ENCODE measurements around the gene ANKH.
A peak's percentile ranks its signal among the peaks of the same experiment; 100 is the strongest.
"Not testable (repeated sequence)": the region's sequence is repeated elsewhere in the genome, so short reads cannot be mapped to it uniquely, and the experiment has no call there.

Gene ANKH

DNA sequence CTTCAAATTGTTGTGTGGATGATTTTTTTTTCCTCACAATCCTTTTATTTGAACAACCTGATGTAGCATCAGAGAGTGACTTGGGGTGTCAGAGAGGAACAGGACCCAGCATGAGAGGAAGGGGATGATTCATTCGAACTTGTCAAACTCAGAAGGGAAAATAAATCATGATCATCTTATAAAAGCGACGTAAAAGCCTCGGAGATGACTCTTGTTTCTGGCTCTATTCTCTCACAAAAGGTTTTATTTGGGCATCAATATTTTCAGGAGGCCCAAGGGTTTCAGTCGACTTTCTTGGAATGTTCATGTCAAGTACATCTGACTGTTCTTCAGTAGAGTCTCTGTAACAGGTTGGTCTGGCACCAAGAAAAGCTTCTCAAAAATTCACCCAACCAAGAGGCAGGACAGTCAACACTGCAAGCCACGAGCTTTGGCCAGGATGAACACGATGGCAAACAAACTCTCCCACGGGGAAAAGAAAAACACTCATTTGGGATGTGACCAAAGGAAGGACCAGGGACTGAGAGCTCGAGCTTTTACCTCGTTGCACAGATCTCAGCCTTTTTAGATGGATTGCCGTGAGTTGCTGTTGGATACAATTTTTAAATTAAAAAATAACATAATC lies 55.1 kb downstream of the ANKH start:
- CTCF ChIA-PET: no interaction called here

DNA sequence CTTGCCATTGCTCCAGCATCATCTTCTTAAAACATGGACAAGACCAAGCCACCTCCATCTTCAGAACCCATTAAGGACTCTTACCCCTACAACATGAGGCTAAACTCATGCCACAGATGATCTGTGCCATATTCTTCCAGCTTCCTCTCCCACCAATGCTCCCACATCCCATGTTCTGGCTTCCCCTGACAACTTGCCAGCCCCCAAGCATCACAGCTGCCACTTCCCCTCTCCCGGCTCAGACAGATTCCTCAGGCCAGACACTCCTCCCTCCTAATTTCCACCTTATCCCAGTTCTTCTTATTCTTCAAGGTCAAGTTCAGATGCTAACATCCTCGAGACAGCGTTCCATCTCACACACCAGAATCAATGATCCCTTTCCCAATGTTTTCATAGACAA lies 57.8 kb downstream of the ANKH start:
- no peaks in the 10 kb centered on the region for H3K9me3 Mint-ChIP-seq
- H3K36me3 Mint-ChIP-seq: peaks cover 14% of the 10 kb centered on the region
- H3K4me3 Mint-ChIP-seq: no peak overlapping the region
- no peak overlapping the region for H3K27ac Mint-ChIP-seq
- H3K27me3 Mint-ChIP-seq: no peaks in the 10 kb centered on the region
- CTCF ChIA-PET: interaction anchor here (0.6 to 1.0 kb wide), 2 partner anchors 85 to 207 kb away, joined by 3 read pairs; no protein-coding TSS in a partner anchor
- H3K4me1 Mint-ChIP-seq: peaks cover 50% of the 10 kb centered on the region
- no peak for DNase-seq

More for the DNA sequence above, 55.1 kb downstream of the ANKH start:
- Mint-ChIP-seq H3K4me1 (peaks cover 32% of the 10 kb centered on the region), H3K9me3 (no peaks in the 10 kb centered on the region), H3K27ac (no peak overlapping the region), H3K27me3 (no peaks in the 10 kb centered on the region), H3K4me3 (no peak overlapping the region), H3K36me3 (peaks cover 14% of the 10 kb centered on the region)
- DNase-seq: no peak

DNA sequence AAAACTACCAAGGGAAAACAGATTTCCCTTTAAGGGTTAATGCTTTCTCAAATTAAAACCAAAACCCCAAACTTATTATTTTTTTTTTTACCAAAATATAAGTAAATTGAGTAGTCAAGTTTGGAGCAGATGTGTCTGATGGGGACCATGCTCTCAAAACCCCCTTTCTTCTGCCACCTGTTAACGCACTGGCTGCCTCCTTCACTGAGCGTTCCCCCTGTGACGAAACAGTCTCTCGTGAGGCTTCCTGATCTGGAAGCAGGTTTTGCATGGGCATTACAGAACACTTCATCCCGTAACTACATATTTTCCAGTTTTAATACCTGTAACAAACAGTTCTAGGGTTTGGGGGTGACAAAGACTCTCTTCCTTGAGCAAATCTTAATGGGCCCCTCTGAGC lies 59.4 kb downstream of the ANKH start:
- no peak for DNase-seq
- Mint-ChIP-seq H3K4me3 (no peak overlapping the region), H3K9me3 (no peaks in the 10 kb centered on the region), H3K27me3 (no peaks in the 10 kb centered on the region), H3K4me1 (peaks cover 49% of the 10 kb centered on the region), H3K36me3 (peaks cover 14% of the 10 kb centered on the region), H3K27ac (no peak overlapping the region)
- CTCF ChIA-PET: no interaction called here

DNA sequence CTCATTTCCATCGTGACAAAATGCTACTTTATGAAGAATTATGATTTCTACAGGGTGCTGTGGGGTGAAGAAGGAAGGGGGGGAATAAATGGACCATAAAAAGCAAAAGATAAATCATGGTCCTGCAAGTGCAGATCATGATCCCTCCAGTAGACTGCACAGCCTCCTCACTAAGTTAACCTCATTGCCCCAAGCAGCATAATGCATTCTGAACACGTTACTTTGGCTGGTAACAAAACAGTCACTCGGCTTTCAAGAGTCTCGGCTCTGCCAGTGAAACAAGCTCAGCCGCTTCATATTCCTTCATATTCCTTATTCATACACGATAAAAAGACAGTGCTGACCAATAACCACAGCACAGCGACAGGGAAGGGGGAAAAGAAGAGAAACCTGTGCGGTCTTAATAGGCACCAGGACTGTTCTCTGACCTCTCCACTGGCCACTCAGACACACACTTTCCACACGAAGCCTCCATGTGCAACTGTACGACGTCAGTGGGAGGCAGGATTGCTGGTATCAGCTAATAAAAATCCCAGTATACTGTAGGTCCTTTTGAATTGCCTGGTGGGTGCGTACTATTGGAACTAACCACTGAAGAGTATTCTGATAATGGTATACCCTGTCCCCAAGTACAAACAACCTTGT lies 60.5 kb downstream of the ANKH start:
- Mint-ChIP-seq H3K4me3 (peak overlapping the region; percentile 58), H3K4me1 (peaks cover 44% of the 10 kb centered on the region), H3K27ac (peak overlapping the region; percentile 90), H3K36me3 (peaks cover 10% of the 10 kb centered on the region), H3K27me3 (no peaks in the 10 kb centered on the region), H3K9me3 (no peaks in the 10 kb centered on the region)
- DNase-seq: no peak
- CTCF ChIA-PET: no interaction called here

DNA sequence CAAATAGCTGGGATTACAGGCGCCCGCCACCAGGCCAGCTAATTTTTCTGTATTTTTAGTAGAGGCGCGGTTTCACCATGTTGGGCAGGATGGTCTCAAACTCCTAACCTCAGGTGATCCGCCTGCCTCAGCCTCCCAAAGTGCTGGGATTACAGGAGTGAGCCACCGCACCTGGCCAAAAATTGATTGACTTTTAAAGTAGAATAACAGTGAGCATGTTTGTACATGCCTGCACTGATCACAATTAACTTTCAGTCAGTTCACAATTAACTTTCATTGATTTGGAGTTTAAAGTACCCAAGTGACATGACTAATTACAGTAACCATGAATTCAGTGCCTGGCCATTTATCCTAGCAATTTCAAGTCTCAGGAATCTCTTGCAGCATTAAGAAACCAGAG lies 61.3 kb downstream of the ANKH start:
- Mint-ChIP-seq H3K36me3 (peaks cover 14% of the 10 kb centered on the region), H3K27me3 (no peaks in the 10 kb centered on the region), H3K4me1 (peaks cover 44% of the 10 kb centered on the region), H3K4me3 (peak overlapping the region; percentile 58), H3K27ac (peak overlapping the region; percentile 90), H3K9me3 (no peaks in the 10 kb centered on the region)
- no peak for DNase-seq
- CTCF ChIA-PET: interaction anchor here (1.2 to 1.5 kb wide), 2 partner anchors 61 to 115 kb away, joined by 3 to 4 read pairs; partner anchors contain the start of gene ANKH

DNA sequence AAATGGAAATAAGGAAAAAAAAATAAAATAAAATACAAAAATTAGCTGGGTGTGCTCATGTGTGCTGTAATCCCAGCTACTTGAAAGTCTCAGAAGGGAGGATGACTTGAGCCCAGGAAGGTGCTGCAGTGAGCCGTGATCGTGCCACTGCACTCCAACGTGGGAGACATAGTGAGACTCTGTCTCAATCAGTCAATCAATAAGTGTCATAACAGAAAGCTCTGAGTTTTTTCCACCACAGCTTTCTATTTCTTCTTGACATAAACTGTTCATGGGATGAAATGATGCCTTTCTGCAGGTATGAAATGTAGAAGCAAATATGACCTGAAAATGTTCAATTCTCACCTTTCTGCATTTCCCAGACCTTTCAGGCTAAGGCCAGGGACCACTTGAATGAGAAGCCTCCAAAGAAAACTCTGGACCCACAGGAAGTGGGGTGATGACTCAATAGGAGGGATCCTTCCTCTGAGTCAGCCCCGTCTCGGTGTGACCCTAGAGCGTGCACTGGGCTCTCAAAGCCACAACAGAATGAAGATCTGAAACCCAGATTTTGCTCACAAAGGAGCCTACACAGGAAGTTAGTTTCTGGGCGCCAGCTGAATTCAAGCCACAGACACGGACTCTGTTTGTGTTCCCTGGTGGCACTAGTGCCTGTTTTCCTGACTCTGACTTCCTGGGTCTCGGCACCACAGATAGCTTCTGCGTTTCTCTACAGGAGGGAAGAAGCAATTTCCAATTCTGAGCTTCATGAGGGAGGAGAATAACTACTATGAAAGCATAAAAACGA lies 62.0 kb downstream of the ANKH start:
- Mint-ChIP-seq H3K4me1 (peaks cover 44% of the 10 kb centered on the region), H3K27me3 (no peaks in the 10 kb centered on the region), H3K4me3 (peak overlapping the region; percentile 58), H3K27ac (peak overlapping the region; percentile 90), H3K9me3 (no peaks in the 10 kb centered on the region), H3K36me3 (peaks cover 17% of the 10 kb centered on the region)
- CTCF ChIA-PET: interaction anchor here (0.6 to 1.5 kb wide), 5 partner anchors 10 to 1628 kb away, joined by 3 to 4 read pairs (median 3); partner anchors contain the start of gene ANKH
- peak; percentile 84 for DNase-seq

DNA sequence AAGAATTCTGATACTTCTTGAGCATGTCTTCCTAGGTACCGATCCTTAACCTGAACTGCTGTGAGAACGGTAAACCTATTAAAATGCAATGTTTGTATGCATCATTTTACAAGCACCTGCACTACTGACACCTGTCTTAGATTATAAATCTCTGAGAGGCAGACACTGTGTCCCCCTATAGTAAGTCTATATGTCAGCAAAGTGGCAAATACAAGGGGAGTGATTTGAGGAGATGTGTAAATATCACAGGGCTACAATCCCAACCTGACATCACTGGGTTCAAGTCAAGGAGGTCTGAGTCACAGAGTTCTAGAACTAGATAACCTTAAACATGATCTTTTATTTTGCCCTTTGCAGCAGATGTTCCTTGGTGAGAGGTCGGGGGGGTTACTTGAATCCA lies 64.1 kb downstream of the ANKH start:
- H3K27ac Mint-ChIP-seq: no peak overlapping the region
- no peaks in the 10 kb centered on the region for H3K9me3 Mint-ChIP-seq
- CTCF ChIA-PET: no interaction called here
- peaks cover 20% of the 10 kb centered on the region for H3K36me3 Mint-ChIP-seq
- H3K4me3 Mint-ChIP-seq: no peak overlapping the region
- peaks cover 37% of the 10 kb centered on the region for H3K4me1 Mint-ChIP-seq
- no peak for DNase-seq
- no peaks in the 10 kb centered on the region for H3K27me3 Mint-ChIP-seq

DNA sequence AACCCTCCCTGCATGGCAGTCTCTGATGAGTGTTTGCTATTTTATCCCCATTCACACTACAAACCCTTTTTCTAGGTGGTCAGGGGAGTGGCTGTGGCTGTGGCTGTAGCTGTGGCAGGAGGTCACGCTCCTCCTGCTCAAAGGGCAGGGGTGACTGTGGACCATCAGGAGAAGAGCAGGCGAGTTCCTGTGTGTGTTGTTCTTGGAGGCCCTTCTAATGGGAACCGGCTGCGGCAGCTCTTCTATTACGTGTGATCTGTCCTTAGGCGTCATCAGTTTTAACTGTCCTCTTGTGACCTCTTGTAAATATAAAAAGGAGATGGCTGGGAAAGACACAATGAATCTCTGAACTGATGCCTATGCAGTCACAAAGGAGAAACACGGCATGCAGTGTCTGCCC lies 65.1 kb downstream of the ANKH start:
- H3K27ac Mint-ChIP-seq: no peak overlapping the region
- no peak overlapping the region for H3K4me3 Mint-ChIP-seq
- DNase-seq: no peak
- peaks cover 21% of the 10 kb centered on the region for H3K36me3 Mint-ChIP-seq
- peaks cover 42% of the 10 kb centered on the region for H3K4me1 Mint-ChIP-seq
- no peaks in the 10 kb centered on the region for H3K9me3 Mint-ChIP-seq
- no peaks in the 10 kb centered on the region for H3K27me3 Mint-ChIP-seq
- CTCF ChIA-PET: interaction anchor here (0.7 kb wide), 1 partner anchor 63 kb away, joined by 3 read pairs; no protein-coding TSS in a partner anchor

DNA sequence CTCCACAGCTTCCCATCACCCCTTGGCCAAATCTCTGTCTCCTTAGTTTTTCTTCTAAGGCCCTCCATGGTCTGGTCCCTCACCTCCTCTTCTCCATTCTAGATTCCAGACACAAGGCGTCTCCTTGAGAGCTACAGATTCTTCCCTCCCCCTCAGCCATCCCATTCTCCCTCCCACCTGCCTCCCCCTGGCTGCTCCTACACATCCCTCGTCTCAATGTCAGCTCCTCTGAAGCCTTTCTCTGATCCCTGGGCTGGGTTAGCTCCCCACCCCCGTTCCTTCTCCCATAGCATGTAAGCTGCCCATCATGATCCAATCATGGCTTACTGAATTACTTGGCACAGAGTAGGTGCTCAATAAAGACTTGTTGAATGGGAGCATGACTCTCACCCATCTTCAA lies 69.0 kb downstream of the ANKH start:
- no peak overlapping the region for H3K4me3 Mint-ChIP-seq
- CTCF ChIA-PET: no interaction called here
- DNase-seq: no peak
- H3K9me3 Mint-ChIP-seq: no peaks in the 10 kb centered on the region
- no peaks in the 10 kb centered on the region for H3K27me3 Mint-ChIP-seq
- peaks cover 29% of the 10 kb centered on the region for H3K36me3 Mint-ChIP-seq
- H3K27ac Mint-ChIP-seq: no peak overlapping the region
- H3K4me1 Mint-ChIP-seq: peaks cover 28% of the 10 kb centered on the region

DNA sequence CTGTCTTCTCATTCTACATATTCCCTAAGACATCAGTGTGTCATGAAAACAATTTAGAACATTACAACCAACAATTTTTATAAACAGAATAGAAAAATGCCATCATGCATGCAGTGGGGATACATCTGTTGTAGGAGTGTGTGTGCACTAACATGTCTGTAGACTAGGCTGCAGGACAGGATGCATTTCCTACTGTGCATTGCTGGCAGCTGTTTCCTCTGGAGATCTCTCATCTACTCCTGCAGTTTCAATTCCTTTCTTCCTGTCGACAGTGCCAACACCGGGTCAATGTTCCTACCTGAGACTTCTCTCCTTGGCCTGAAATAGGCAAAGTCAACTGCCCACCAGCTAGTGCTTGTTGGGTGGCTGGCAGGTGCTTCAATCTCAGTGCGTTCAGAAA lies 69.8 kb downstream of the ANKH start:
- Mint-ChIP-seq H3K4me1 (peaks cover 28% of the 10 kb centered on the region), H3K36me3 (peaks cover 29% of the 10 kb centered on the region), H3K4me3 (no peak overlapping the region), H3K27me3 (no peaks in the 10 kb centered on the region), H3K27ac (no peak overlapping the region), H3K9me3 (no peaks in the 10 kb centered on the region)
- DNase-seq: peak; percentile 35
- CTCF ChIA-PET: interaction anchor here (1.4 kb wide), 1 partner anchor 202 kb away, joined by 3 read pairs; no protein-coding TSS in a partner anchor

DNA sequence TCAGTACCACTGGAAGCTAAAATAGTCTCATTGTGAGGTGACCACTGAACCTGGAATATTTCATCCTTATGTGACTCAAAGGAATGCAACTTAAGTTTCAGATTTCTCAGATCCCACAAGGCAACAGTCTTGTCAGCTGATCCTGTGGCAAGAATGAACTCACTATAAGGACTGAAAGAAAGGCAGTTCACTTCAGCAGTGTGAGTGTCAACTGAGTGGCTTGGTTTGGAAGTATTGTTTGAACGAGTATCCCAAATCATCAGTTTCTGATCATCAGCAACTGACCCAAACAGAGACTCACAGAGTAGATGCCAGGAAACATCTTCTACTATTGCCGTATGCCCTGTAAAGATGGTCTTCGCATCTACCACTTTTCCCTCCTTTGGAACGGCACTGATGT lies 74.2 kb downstream of the ANKH start:
- H3K27ac Mint-ChIP-seq, CTCF ChIA-PET, DNase-seq, H3K4me3 Mint-ChIP-seq, H3K27me3 Mint-ChIP-seq, H3K9me3 Mint-ChIP-seq: not testable (repeated sequence)
- Mint-ChIP-seq H3K4me1 (peaks cover 25% of the 10 kb centered on the region), H3K36me3 (peaks cover 20% of the 10 kb centered on the region)

DNA sequence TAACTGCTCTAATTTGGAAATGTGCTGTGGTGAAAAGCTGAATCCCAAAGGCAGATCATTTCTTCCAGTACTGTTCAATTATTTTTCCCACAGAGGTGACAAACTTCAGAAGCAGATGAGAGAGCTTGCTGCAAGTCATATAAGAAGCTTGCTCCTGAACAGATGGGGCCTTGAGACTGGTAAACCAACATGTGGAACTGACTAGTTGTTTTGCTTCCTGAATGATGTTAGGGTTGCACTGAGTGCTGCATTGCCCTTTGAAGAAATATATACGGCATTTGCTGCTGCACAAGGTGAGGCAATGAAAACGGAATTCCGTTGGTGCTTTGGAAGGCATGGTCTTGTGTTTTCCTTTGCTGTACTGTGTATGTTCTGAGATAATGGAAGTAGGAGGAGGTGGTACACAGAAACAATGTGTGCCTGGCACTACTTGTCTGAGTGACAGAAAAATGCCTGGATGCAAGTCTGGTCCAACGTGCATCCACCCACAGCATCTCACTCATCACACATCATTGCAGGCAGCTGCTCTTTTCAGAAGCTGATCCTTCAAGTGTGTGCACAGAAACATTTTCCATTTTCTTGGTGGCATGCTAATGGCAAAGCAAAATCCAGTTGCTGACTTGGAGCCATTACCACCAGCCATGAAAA lies 76.9 kb downstream of the ANKH start:
- no peaks in the 10 kb centered on the region for H3K9me3 Mint-ChIP-seq
- H3K27ac Mint-ChIP-seq: no peak overlapping the region
- no peak overlapping the region for H3K4me3 Mint-ChIP-seq
- CTCF ChIA-PET: no interaction called here
- no peak for DNase-seq
- H3K27me3 Mint-ChIP-seq: no peaks in the 10 kb centered on the region
- H3K36me3 Mint-ChIP-seq: peaks cover 21% of the 10 kb centered on the region
- H3K4me1 Mint-ChIP-seq: peaks cover 18% of the 10 kb centered on the region

DNA sequence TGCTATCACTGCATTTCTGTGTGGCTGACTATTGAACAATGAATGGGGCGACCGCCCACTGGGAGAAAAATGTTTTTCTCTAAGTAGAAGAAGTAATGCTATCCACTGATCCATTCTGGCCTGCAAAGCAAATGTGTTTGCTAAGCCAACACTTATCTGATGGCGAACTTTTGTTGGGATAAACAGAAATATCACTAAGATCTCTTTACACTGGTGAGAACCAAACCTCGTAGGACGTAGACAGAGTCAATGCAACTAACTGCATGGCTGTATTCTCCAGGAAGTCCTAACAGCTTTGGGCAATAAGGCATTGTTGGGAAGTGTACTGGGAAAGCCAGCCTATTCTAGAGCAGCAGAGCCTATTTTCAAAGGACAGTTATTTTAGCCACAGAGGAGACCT lies 77.7 kb downstream of the ANKH start:
- Mint-ChIP-seq H3K36me3 (peaks cover 21% of the 10 kb centered on the region), H3K4me1 (peaks cover 18% of the 10 kb centered on the region), H3K4me3 (no peak overlapping the region), H3K9me3 (no peaks in the 10 kb centered on the region), H3K27ac (no peak overlapping the region), H3K27me3 (no peaks in the 10 kb centered on the region)
- DNase-seq: no peak
- CTCF ChIA-PET: no interaction called here

DNA sequence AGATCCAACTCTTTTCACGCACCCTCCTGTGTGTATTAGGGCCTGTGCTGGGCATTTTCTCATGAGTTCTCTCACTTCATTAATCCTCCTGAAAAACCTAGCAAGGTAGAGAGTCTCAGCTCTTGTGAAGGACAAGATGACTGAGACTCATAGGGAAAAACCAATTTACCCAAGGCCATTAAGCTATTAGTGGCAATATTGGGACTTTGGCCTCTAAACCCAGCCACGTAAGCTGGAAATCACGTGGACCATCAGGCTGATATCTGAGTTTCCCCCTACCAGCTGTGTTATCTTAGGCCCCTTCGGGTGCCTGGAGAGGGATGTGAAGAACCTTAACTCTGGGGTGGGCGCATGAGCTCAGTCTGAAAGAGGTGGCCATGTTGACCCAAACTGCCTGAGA lies 80.7 kb downstream of the ANKH start:
- Mint-ChIP-seq H3K27ac (no peak overlapping the region), H3K9me3 (no peaks in the 10 kb centered on the region), H3K4me3 (no peak overlapping the region), H3K36me3 (peaks cover 20% of the 10 kb centered on the region), H3K27me3 (no peaks in the 10 kb centered on the region), H3K4me1 (peaks cover 16% of the 10 kb centered on the region)
- CTCF ChIA-PET: interaction anchor here (1.1 to 1.8 kb wide), 2 partner anchors 10 to 63 kb away, joined by 3 to 5 read pairs; no protein-coding TSS in a partner anchor
- no peak for DNase-seq

Measured in activated naive CD4-positive, alpha-beta T cell treated with anti-CD3 and anti-CD28 coated beads, Interleukin-2, amount 10 ng/mL, durations not matched to agents 7 days and 5 days (primary cell).